BLaER1 (cell line): Measurements from ENCODE around the gene F2RL1.
"Not testable (repeated sequence)": the region's sequence is repeated elsewhere in the genome, so short reads cannot be mapped to it uniquely, and the experiment has no call there.

Experiments used
- H3K27ac ChIP-seq: shearing (Covaris generic); formaldehyde crosslinking; 2 replicates; pipeline ENCODE4 v1.8.1; 2022
- H3K27me3 ChIP-seq: shearing (Covaris generic); formaldehyde crosslinking; 2 replicates; pipeline ENCODE4 v1.8.1; 2022
- H3K36me3 ChIP-seq: shearing (Covaris generic); formaldehyde crosslinking; 2 replicates; pipeline ENCODE4 v1.8.1; 2022
- H3K4me1 ChIP-seq: shearing (Covaris generic); formaldehyde crosslinking; 2 replicates; pipeline ENCODE4 v1.8.1; 2022
- H3K4me2 ChIP-seq: shearing (Covaris generic); formaldehyde crosslinking; 2 replicates; pipeline ENCODE4 v1.8.1; 2022
- H3K4me3 ChIP-seq: shearing (Covaris generic); formaldehyde crosslinking; 2 replicates; pipeline ENCODE4 v1.8.1; 2022
- H3K9ac ChIP-seq: shearing (Covaris generic); formaldehyde crosslinking; 2 replicates; pipeline ENCODE4 v1.8.1; 2022
- H3K9me3 ChIP-seq: shearing (Covaris generic); formaldehyde crosslinking; 2 replicates; pipeline ENCODE4 v1.8.1; 2022
- H4K20me1 ChIP-seq: shearing (Covaris generic); formaldehyde crosslinking; 2 replicates; pipeline ENCODE4 v1.8.1; 2022
- Cebpa-rat ChIP-seq: shearing (Covaris generic); IDR thresholded peaks from 2 replicates; pipeline ENCODE4 v1.8.1; 2022

The F2RL1 gene

GRCh38 chr5:76807296-76807695 lies 11.5 kb upstream of the F2RL1 start:
- Histone ChIP-seq H4K20me1 (no peaks in the 10 kb centered on the region), H3K27me3 (no peaks in the 10 kb centered on the region), H3K4me1 (no peaks in the 10 kb centered on the region), H3K9ac (no peak overlapping the region), H3K9me3 (peaks cover 16% of the 10 kb centered on the region), H3K4me2 (no peak overlapping the region), H3K27ac (no peak overlapping the region), H3K4me3 (no peak overlapping the region), H3K36me3 (no peaks in the 10 kb centered on the region)
- no peak for TF ChIP-seq Cebpa-rat

GRCh38 chr5:76808141-76808691 lies 10.6 kb upstream of the F2RL1 start:
- Histone ChIP-seq H4K20me1 (no peaks in the 10 kb centered on the region), H3K4me3 (no peak overlapping the region), H3K36me3 (no peaks in the 10 kb centered on the region), H3K9ac (no peak overlapping the region), H3K4me1 (no peaks in the 10 kb centered on the region), H3K27ac (no peak overlapping the region), H3K4me2 (no peak overlapping the region), H3K9me3 (peaks cover 19% of the 10 kb centered on the region), H3K27me3 (no peaks in the 10 kb centered on the region)
- no peak for TF ChIP-seq Cebpa-rat

GRCh38 chr5:76809141-76809540 lies 9.7 kb upstream of the F2RL1 start:
- H3K27me3 ChIP-seq, result no peaks in the 10 kb centered on the region
- no peak overlapping the region for H3K4me3 ChIP-seq
- H3K36me3 ChIP-seq, result no peaks in the 10 kb centered on the region
- H4K20me1 ChIP-seq, result no peaks in the 10 kb centered on the region
- TF ChIP-seq Cebpa-rat, result no peak
- no peak overlapping the region for H3K9ac ChIP-seq
- no peaks in the 10 kb centered on the region for H3K4me1 ChIP-seq
- no peak overlapping the region for H3K4me2 ChIP-seq
- no peak overlapping the region for H3K27ac ChIP-seq
- H3K9me3 ChIP-seq, result peaks cover 19% of the 10 kb centered on the region

- H3K27me3 ChIP-seq, result no peaks in the 10 kb centered on the region; the same call in 1 of the 2 replicates
- no peak for TF ChIP-seq Cebpa-rat
- H3K4me1 ChIP-seq, result no peaks in the 10 kb centered on the region
- no peak overlapping the region for H3K9ac ChIP-seq
- H4K20me1 ChIP-seq, result no peaks in the 10 kb centered on the region
- peaks cover 19% of the 10 kb centered on the region for H3K9me3 ChIP-seq
- no peak overlapping the region for H3K27ac ChIP-seq
- no peaks in the 10 kb centered on the region for H3K36me3 ChIP-seq
- H3K4me2 ChIP-seq, result no peak overlapping the region
- H3K4me3 ChIP-seq, result no peak overlapping the region
Measured at GRCh38 chr5:76810236-76810635, 8.6 kb upstream of the F2RL1 start.

GRCh38 chr5:76811214-76811613 lies 7.6 kb upstream of the F2RL1 start:
- H3K4me3 ChIP-seq, result no peak overlapping the region
- H3K4me2 ChIP-seq, result no peak overlapping the region
- no peaks in the 10 kb centered on the region for H3K36me3 ChIP-seq
- H3K4me1 ChIP-seq, result no peaks in the 10 kb centered on the region
- H3K9me3 ChIP-seq, result peaks cover 19% of the 10 kb centered on the region
- TF ChIP-seq Cebpa-rat, result no peak
- no peaks in the 10 kb centered on the region; the same call in 1 of the 2 replicates for H3K27me3 ChIP-seq
- no peak overlapping the region for H3K27ac ChIP-seq
- H4K20me1 ChIP-seq, result no peaks in the 10 kb centered on the region
- H3K9ac ChIP-seq, result no peak overlapping the region

GRCh38 chr5:76812209-76812608 lies 6.6 kb upstream of the F2RL1 start:
- not testable (repeated sequence) for H3K4me2 ChIP-seq, H3K27me3 ChIP-seq, H4K20me1 ChIP-seq, H3K36me3 ChIP-seq, H3K27ac ChIP-seq, H3K4me1 ChIP-seq, H3K9ac ChIP-seq, H3K4me3 ChIP-seq
- peaks cover 19% of the 10 kb centered on the region for H3K9me3 ChIP-seq

- H4K20me1 ChIP-seq, result no peaks in the 10 kb centered on the region
- H3K27ac ChIP-seq, result no peak overlapping the region
Measured at GRCh38 chr5:76813982-76814562, 4.8 kb upstream of the F2RL1 start.

GRCh38 chr5:76816110-76816831 lies 2.6 kb upstream of the F2RL1 start:
- Histone ChIP-seq H3K9ac (no peak overlapping the region), H3K9me3 (peaks cover 28% of the 10 kb centered on the region), H3K4me2 (no peak overlapping the region), H3K36me3 (no peaks in the 10 kb centered on the region), H3K4me1 (peaks cover 12% of the 10 kb centered on the region), H3K27me3 (peaks cover 42% of the 10 kb centered on the region), H3K27ac (no peak overlapping the region), H4K20me1 (no peaks in the 10 kb centered on the region; the same call in 1 of the 2 replicates), H3K4me3 (no peak overlapping the region)
- TF ChIP-seq Cebpa-rat, result no peak

More at GRCh38 chr5:76813982-76814562, 4.8 kb upstream of the F2RL1 start:
- H3K4me2 ChIP-seq, result no peak overlapping the region
- H3K36me3 ChIP-seq, result no peaks in the 10 kb centered on the region
- H3K9ac ChIP-seq, result no peak overlapping the region
- no peak for TF ChIP-seq Cebpa-rat
- H3K4me3 ChIP-seq, result no peak overlapping the region
- peaks cover 28% of the 10 kb centered on the region for H3K9me3 ChIP-seq
- H3K27me3 ChIP-seq, result peaks cover 20% of the 10 kb centered on the region
- H3K4me1 ChIP-seq, result peaks cover 3% of the 10 kb centered on the region

- no peaks in the 10 kb centered on the region for H3K36me3 ChIP-seq
- peak overlapping the region; percentile 68 for H3K4me2 ChIP-seq
- H3K9ac ChIP-seq, result no peak overlapping the region
- H3K9me3 ChIP-seq, result peaks cover 17% of the 10 kb centered on the region
- H3K4me1 ChIP-seq, result peaks cover 12% of the 10 kb centered on the region
- peaks cover 51% of the 10 kb centered on the region for H3K27me3 ChIP-seq
- H4K20me1 ChIP-seq, result no peaks in the 10 kb centered on the region; the same call in 1 of the 2 replicates
- no peak overlapping the region for H3K27ac ChIP-seq
- H3K4me3 ChIP-seq, result no peak overlapping the region; the same call in 1 of the 2 replicates
- TF ChIP-seq Cebpa-rat, result no peak
Measured at GRCh38 chr5:76819851-76820525, 1.2 kb downstream of the F2RL1 start.

- no peak overlapping the region for H3K9ac ChIP-seq
Measured at GRCh38 chr5:76820526-76820890, 1.7 kb downstream of the F2RL1 start.

More at GRCh38 chr5:76820526-76820890, 1.7 kb downstream of the F2RL1 start:
- Histone ChIP-seq H4K20me1 (no peaks in the 10 kb centered on the region; the same call in 1 of the 2 replicates), H3K36me3 (no peaks in the 10 kb centered on the region), H3K4me3 (no peak overlapping the region), H3K9me3 (peaks cover 17% of the 10 kb centered on the region), H3K4me2 (no peak overlapping the region), H3K4me1 (peaks cover 12% of the 10 kb centered on the region), H3K27me3 (peaks cover 51% of the 10 kb centered on the region), H3K27ac (no peak overlapping the region)
- no peak for TF ChIP-seq Cebpa-rat
